ENCODE results near the gene EIF4E1B. TPM values are rescaled to one million over a fixed set of nuclear protein-coding genes. Genes with fewer than 3 reads are reported as not detected.

EIF4E1B gene
- polyA plus RNA-seq, 2 of the 4 experiments (the other 2 are of a cell fraction) = not detected

DNA sequence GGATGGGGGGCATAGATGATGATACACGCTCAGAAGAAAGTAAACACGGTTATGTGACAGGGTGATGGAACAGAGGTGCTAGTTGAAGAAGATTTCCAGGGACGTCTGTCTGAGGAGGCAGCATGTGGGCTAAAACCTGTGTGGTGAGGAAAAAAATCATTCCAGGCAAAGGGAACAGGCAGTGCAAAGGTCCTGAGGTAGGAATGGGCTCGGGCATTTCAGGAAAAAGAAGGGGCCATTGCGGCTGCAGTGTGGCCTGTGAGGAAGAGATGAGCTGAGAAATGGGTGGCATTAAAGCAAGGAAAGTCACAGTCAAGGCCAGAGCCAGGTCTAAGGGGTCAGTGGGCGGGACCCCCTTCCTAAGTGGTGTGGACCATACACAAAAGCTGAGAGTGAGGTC, 35.0 kb downstream of the EIF4E1B start:
- DNase-seq (ENCODE audit: low read depth in 1 of 2, low spot score in 1 of 2) (no peak), FAIRE-seq (no peak), ATAC-seq (no peak)
- no peak overlapping the region for H3K27ac ChIP-seq
- ChIA-PET CTCF (interaction anchor here (0.6 to 2.0 kb wide), 7 partner anchors 8 to 449 kb away, joined by 3 to 6 read pairs (median 5); no protein-coding TSS in a partner anchor), POLR2A (no interaction called here)
- no peak overlapping the region for H3K4me3 ChIP-seq
- no peaks in the 10 kb centered on the region for H3K9me3 ChIP-seq
- no peak overlapping the region for H3K4me2 ChIP-seq
- TF ChIP-seq CHD4 (IDR thresholded peaks at IDR 0.05; ENCODE audit: borderline replicate concordance) (no peak), ZNF302 (CRISPR knock-in tag; IDR thresholded peaks at IDR 0.05) (no peak)
- H3K4me1 ChIP-seq = no peaks in the 10 kb centered on the region
- 61% methylated on average over 6 of the region's 6 CpGs for WGBS (ENCODE audit: missing lambda C conversion rate)

DNA sequence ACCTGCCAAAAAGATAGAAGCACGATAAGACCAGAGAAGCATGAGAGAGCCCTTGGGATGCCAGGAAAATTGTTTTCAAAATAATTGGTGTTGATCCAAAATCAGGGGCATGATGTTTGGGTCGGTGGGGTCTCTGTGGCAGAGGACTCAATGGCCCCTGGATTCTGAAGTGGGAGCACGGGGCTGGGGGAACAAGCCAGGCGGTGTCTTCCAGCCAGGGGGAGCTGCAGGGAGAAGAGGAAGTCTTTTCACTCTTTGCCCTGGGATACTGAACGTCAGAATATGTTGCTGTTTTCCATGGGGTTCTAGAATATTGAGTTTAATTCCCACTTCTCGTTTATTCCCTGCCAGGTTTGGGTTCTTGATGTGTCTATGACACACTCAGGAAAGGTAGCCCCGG, 37.2 kb downstream of the EIF4E1B start:
- Histone ChIP-seq H3K4me1 (no peaks in the 10 kb centered on the region), H3K9me3 (no peaks in the 10 kb centered on the region), H3K4me2 (no peak overlapping the region), H3K4me3 (no peak overlapping the region), H3K27ac (no peak overlapping the region)
- WGBS (ENCODE audit: missing lambda C conversion rate) = 14% methylated on average over 7 of the region's 7 CpGs
- ATAC-seq (no peak), DNase-seq (ENCODE audit: low read depth in 1 of 2, low spot score in 1 of 2) (no peak), FAIRE-seq (no peak)
- ChIA-PET POLR2A (no interaction called here), CTCF (interaction anchor here (0.6 to 11.6 kb wide), 6 partner anchors 9 to 446 kb away, joined by 3 to 114 read pairs (median 4); no protein-coding TSS in a partner anchor)
- TF ChIP-seq, protein P1, sequence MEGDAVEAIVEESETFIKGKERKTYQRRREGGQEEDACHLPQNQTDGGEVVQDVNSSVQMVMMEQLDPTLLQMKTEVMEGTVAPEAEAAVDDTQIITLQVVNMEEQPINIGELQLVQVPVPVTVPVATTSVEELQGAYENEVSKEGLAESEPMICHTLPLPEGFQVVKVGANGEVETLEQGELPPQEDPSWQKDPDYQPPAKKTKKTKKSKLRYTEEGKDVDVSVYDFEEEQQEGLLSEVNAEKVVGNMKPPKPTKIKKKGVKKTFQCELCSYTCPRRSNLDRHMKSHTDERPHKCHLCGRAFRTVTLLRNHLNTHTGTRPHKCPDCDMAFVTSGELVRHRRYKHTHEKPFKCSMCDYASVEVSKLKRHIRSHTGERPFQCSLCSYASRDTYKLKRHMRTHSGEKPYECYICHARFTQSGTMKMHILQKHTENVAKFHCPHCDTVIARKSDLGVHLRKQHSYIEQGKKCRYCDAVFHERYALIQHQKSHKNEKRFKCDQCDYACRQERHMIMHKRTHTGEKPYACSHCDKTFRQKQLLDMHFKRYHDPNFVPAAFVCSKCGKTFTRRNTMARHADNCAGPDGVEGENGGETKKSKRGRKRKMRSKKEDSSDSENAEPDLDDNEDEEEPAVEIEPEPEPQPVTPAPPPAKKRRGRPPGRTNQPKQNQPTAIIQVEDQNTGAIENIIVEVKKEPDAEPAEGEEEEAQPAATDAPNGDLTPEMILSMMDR (IDR thresholded peaks at IDR 0.05) = no peak
- TF ChIP-seq EP300 (IDR thresholded peaks at IDR 0.05) (no peak), RARB (CRISPR knock-in tag; IDR thresholded peaks at IDR 0.05) (no peak), HDAC2 (IDR thresholded peaks at IDR 0.05) (no peak), POLR2AphosphoS2 (conservative IDR thresholded peaks at IDR 0.05; ENCODE audit: low read length) (no peak), JUNB (IDR thresholded peaks at IDR 0.05) (no peak), HOXA7 (CRISPR knock-in tag; IDR thresholded peaks at IDR 0.05) (no peak)
- TF ChIP-seq, protein P2, sequence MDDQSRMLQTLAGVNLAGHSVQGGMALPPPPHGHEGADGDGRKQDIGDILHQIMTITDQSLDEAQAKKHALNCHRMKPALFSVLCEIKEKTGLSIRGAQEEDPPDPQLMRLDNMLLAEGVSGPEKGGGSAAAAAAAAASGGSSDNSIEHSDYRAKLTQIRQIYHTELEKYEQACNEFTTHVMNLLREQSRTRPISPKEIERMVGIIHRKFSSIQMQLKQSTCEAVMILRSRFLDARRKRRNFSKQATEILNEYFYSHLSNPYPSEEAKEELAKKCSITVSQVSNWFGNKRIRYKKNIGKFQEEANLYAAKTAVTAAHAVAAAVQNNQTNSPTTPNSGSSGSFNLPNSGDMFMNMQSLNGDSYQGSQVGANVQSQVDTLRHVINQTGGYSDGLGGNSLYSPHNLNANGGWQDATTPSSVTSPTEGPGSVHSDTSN (IDR thresholded peaks at IDR 0.05) = no peak
- TF ChIP-seq, protein P3, sequence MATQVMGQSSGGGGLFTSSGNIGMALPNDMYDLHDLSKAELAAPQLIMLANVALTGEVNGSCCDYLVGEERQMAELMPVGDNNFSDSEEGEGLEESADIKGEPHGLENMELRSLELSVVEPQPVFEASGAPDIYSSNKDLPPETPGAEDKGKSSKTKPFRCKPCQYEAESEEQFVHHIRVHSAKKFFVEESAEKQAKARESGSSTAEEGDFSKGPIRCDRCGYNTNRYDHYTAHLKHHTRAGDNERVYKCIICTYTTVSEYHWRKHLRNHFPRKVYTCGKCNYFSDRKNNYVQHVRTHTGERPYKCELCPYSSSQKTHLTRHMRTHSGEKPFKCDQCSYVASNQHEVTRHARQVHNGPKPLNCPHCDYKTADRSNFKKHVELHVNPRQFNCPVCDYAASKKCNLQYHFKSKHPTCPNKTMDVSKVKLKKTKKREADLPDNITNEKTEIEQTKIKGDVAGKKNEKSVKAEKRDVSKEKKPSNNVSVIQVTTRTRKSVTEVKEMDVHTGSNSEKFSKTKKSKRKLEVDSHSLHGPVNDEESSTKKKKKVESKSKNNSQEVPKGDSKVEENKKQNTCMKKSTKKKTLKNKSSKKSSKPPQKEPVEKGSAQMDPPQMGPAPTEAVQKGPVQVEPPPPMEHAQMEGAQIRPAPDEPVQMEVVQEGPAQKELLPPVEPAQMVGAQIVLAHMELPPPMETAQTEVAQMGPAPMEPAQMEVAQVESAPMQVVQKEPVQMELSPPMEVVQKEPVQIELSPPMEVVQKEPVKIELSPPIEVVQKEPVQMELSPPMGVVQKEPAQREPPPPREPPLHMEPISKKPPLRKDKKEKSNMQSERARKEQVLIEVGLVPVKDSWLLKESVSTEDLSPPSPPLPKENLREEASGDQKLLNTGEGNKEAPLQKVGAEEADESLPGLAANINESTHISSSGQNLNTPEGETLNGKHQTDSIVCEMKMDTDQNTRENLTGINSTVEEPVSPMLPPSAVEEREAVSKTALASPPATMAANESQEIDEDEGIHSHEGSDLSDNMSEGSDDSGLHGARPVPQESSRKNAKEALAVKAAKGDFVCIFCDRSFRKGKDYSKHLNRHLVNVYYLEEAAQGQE (IDR thresholded peaks at IDR 0.05) = no peak
- TF ChIP-seq, protein P4, sequence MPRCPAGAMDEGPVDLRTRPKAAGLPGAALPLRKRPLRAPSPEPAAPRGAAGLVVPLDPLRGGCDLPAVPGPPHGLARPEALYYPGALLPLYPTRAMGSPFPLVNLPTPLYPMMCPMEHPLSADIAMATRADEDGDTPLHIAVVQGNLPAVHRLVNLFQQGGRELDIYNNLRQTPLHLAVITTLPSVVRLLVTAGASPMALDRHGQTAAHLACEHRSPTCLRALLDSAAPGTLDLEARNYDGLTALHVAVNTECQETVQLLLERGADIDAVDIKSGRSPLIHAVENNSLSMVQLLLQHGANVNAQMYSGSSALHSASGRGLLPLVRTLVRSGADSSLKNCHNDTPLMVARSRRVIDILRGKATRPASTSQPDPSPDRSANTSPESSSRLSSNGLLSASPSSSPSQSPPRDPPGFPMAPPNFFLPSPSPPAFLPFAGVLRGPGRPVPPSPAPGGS (IDR thresholded peaks at IDR 0.05) = no peak
- TF ChIP-seq, protein P5, sequence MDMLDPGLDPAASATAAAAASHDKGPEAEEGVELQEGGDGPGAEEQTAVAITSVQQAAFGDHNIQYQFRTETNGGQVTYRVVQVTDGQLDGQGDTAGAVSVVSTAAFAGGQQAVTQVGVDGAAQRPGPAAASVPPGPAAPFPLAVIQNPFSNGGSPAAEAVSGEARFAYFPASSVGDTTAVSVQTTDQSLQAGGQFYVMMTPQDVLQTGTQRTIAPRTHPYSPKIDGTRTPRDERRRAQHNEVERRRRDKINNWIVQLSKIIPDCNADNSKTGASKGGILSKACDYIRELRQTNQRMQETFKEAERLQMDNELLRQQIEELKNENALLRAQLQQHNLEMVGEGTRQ (IDR thresholded peaks at IDR 0.05) = no peak

DNA sequence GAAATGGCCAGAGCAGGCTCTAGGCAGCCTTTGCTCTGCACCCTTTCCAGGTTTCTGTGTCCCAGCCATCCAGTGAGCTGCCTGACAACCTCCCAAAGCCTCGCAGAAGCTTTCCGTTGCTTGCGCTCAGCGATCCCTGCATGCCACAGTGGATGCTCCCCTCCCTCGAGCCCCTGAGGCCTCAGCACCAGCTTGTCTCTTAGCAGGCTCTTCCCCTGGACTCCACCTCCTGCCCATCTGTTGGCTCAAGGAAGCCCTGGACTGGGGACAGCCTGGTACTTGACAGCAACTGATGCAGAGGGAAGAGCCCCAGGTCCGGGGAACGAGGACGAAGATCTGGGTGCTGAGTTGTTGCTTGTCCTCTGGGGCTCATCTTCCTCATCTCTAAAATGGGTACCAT, 40.0 kb downstream of the EIF4E1B start:
- H3K9me3 ChIP-seq = no peaks in the 10 kb centered on the region
- no peak for DNase-seq (ENCODE audit: low read depth in 1 of 2, low spot score in 1 of 2)
- TF ChIP-seq RCOR1 (IDR thresholded peaks at IDR 0.05; ENCODE audit: low read depth, low read length) (no peak), ZSCAN20 (CRISPR knock-in tag; IDR thresholded peaks at IDR 0.05) (no peak), GATA3 (IDR thresholded peaks at IDR 0.05; ENCODE audit: borderline replicate concordance) (no peak)
- TF ChIP-seq, protein P6, sequence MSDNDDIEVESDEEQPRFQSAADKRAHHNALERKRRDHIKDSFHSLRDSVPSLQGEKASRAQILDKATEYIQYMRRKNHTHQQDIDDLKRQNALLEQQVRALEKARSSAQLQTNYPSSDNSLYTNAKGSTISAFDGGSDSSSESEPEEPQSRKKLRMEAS (IDR thresholded peaks at IDR 0.05) = no peak
- TF ChIP-seq, protein P7, sequence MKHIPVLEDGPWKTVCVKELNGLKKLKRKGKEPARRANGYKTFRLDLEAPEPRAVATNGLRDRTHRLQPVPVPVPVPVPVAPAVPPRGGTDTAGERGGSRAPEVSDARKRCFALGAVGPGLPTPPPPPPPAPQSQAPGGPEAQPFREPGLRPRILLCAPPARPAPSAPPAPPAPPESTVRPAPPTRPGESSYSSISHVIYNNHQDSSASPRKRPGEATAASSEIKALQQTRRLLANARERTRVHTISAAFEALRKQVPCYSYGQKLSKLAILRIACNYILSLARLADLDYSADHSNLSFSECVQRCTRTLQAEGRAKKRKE (CRISPR knock-in tag; IDR thresholded peaks at IDR 0.05; ENCODE audit: low read depth) = no peak
- no peak overlapping the region for H3K27ac ChIP-seq
- no peaks in the 10 kb centered on the region for H3K4me1 ChIP-seq
- no peak for FAIRE-seq
- no peak overlapping the region for H3K4me2 ChIP-seq
- no peak for ATAC-seq
- ChIA-PET CTCF (interaction anchor here (0.7 to 11.6 kb wide), 4 partner anchors 10 to 162 kb away, joined by 3 to 114 read pairs (median 4); no protein-coding TSS in a partner anchor), POLR2A (no interaction called here)
- H3K4me3 ChIP-seq = no peak overlapping the region
- WGBS (ENCODE audit: missing lambda C conversion rate) = 50% methylated on average over 8 of the region's 8 CpGs
